ENCODE results near the gene ADCYAP1. TPM values are rescaled to one million over a fixed set of nuclear protein-coding genes. Genes with fewer than 3 reads are reported as not detected.

ADCYAP1 gene
- total RNA-seq, 4 donors from 2014 or later, result 0.41 to 0.64 TPM; not detected in 2

DNA sequence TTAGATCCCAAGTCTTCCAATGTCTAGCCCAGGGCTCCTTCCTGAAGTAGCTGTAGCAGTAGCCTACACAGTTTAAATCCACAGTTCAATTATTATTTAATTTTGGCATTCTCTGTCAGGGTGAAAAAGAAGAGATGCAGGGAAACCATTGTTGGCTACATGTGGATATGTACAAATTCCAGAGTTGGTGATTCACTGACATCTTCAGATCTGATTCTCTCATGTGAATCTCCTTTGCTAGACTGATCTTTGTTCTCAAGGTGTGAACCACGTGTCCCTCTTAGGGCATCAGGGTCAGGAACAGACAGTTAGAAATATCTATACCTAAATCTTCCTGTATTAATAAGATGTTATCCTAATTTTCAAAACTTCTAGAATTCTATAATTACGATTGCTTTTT lies 36.7 kb downstream of the ADCYAP1 start:
- in situ Hi-C loops (cut with MboI; ENCODE audit: low pct_ligation_motif_present in 1 of 4, low pct_unique_long_range_greater_than_20kb in 1 of 4, low sequenced_read_pairs in 3 of 4) (no loop called here), intact Hi-C loops (cut with DNase I; ENCODE audit: low total_unique reads) (loop anchor here (10.0 kb wide), 1 partner anchor 57 kb away; no protein-coding TSS in a partner anchor)
- Histone ChIP-seq H3K27me3 (no peaks in the 10 kb centered on the region), H3K4me1 (no peaks in the 10 kb centered on the region), H3K4me3 (no peak overlapping the region), H3K9me3 (no peaks in the 10 kb centered on the region), H3K27ac (no peak overlapping the region), H3K36me3 (no peaks in the 10 kb centered on the region)
- TF ChIP-seq, protein P1, sequence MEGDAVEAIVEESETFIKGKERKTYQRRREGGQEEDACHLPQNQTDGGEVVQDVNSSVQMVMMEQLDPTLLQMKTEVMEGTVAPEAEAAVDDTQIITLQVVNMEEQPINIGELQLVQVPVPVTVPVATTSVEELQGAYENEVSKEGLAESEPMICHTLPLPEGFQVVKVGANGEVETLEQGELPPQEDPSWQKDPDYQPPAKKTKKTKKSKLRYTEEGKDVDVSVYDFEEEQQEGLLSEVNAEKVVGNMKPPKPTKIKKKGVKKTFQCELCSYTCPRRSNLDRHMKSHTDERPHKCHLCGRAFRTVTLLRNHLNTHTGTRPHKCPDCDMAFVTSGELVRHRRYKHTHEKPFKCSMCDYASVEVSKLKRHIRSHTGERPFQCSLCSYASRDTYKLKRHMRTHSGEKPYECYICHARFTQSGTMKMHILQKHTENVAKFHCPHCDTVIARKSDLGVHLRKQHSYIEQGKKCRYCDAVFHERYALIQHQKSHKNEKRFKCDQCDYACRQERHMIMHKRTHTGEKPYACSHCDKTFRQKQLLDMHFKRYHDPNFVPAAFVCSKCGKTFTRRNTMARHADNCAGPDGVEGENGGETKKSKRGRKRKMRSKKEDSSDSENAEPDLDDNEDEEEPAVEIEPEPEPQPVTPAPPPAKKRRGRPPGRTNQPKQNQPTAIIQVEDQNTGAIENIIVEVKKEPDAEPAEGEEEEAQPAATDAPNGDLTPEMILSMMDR (IDR thresholded peaks at IDR 0.05), result no peak
- WGBS, 2 donors (ENCODE audit: low coverage in 1 of 2), result 62 to 75% methylated on average over 2 of the region's 2 CpGs
- DNase-seq, result no peak

DNA sequence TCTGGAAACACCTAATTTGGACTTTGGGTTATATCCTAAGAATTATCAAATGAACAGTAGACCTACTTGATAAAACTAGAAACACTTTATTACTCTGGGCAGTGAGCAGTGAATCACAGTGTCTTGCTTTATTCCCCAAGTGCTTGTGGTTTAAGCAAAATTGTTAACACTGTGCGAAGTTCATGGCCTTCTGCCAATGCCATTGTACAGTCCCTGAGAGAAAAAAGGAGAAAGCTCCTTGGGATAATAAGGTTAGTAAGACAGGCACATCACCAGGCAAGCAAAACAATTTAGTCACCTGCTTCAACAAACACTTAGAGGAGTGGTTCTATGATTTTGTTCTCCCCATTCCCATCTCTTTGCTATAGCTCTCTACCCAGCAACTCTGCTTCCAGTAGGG lies 39.8 kb downstream of the ADCYAP1 start:
- TF ChIP-seq POLR2AphosphoS5 (IDR thresholded peaks at IDR 0.05), result no peak
- TF ChIP-seq POLR2A (IDR thresholded peaks at IDR 0.05), result no peak
- no peak for TF ChIP-seq EP300 (IDR thresholded peaks at IDR 0.05; ENCODE audit: low read depth)
- TF ChIP-seq, protein P1 (IDR thresholded peaks at IDR 0.05), result no peak
- Histone ChIP-seq H3K27ac (no peak overlapping the region), H3K36me3 (no peaks in the 10 kb centered on the region), H3K4me3 (no peak overlapping the region), H3K27me3 (no peaks in the 10 kb centered on the region), H3K4me1 (no peaks in the 10 kb centered on the region), H3K9me3 (no peaks in the 10 kb centered on the region)
- 29 to 35% methylated on average over 1 of the region's 1 CpG for WGBS, 2 donors (ENCODE audit: low coverage in 1 of 2)
- in situ Hi-C loops (cut with MboI; ENCODE audit: low pct_ligation_motif_present in 1 of 4, low pct_unique_long_range_greater_than_20kb in 1 of 4, low sequenced_read_pairs in 3 of 4) (no loop called here), intact Hi-C loops (cut with DNase I; ENCODE audit: low total_unique reads) (loop anchor here (10.0 kb wide), 1 partner anchor 60 kb away; no protein-coding TSS in a partner anchor)
- DNase-seq, result no peak

DNA sequence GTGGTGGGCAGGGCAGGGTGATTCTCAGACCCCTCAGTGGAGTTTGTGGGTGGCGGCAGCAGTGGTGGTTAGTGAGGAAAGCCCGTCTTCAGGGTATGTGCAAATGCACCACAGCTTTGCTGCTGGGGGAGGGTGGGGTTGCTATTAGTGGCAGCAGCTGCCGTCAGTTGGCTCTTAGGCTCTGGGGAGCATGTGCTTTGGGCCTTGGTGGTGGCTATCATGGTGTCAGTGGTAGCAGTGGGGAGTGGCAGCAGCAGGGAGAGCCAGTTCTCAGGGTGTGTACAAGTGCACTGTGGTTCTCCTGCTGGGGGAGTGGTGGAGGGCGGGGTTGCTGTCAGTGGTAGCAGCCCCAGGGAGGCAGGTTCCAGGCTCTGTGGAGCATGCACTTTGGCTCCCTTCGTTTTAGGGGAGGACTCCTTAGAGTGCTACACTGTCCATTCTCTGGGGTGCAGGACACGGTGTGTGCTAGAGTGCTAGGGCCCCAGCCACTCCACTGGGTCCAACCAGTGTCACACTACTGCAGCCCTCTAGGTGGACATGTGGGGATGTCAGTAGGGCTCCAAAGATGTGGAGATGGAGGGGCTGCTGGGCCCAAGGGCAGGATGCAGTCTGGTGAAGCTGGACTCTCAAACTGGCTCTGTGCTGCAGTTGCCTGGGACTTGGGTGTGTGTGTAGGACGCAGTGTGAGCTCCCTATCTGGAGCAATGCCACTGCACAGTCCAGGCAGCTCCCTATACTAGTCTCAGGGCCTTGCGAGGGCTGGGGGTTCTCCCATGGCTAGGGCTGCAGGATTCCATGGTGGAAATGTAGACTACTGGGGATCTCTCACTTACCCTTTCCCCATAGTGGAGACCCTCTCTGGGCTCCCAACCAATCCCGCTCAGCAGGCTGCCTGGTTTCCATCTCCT lies 45.3 kb downstream of the ADCYAP1 start:
- no peaks in the 10 kb centered on the region for H3K27me3 ChIP-seq
- no peaks in the 10 kb centered on the region for H3K36me3 ChIP-seq
- 62 to 100% methylated on average over 1 to 7 of the region's 9 CpGs for WGBS, 2 donors (ENCODE audit: low coverage in 1 of 2)
- no peak for DNase-seq
- no peak for TF ChIP-seq EP300 (IDR thresholded peaks at IDR 0.05; ENCODE audit: low read depth)
- no peak for TF ChIP-seq POLR2A (IDR thresholded peaks at IDR 0.05)
- no peak for TF ChIP-seq POLR2AphosphoS5 (IDR thresholded peaks at IDR 0.05)
- TF ChIP-seq, protein P1 (IDR thresholded peaks at IDR 0.05), result no peak
- H3K4me3 ChIP-seq, result no peak overlapping the region
- H3K4me1 ChIP-seq, result no peaks in the 10 kb centered on the region
- intact Hi-C loops (cut with DNase I; ENCODE audit: low total_unique reads) (loop anchor here (10.0 kb wide), 1 partner anchor 65 kb away; no protein-coding TSS in a partner anchor), in situ Hi-C loops (cut with MboI; ENCODE audit: low pct_ligation_motif_present in 1 of 4, low pct_unique_long_range_greater_than_20kb in 1 of 4, low sequenced_read_pairs in 3 of 4) (no loop called here)
- no peak overlapping the region for H3K27ac ChIP-seq
- no peaks in the 10 kb centered on the region for H3K9me3 ChIP-seq

DNA sequence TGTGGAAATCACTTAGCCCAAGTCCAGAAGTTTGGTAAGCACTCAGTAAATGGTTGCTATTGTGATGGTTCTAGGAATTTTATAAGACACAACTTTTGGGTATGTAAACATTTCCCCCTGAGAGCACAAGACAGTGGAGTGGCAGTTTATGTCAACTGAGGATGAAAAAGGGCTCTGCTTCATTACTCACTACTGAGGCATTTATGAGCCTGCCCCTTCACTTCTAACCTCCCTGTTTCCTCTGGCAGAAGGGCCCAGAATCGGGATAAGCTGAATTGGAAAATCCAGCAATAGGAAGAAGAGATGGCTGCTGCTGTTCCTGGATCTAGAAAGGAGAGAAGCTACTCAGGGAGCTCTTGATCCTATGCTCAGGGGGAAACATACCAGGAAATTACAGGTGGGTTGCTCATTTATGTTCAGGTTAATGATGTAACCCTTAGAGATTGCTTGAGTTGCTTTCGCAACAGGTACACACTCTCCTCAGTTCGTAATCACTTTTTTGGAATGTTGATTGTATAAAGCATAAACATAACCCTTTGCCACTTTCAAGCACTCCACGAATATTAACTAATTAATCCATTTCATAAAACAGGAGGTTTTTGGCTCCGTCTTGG lies 46.3 kb downstream of the ADCYAP1 start:
- intact Hi-C loops (cut with DNase I; ENCODE audit: low total_unique reads) (no loop called here), in situ Hi-C loops (cut with MboI; ENCODE audit: low pct_ligation_motif_present in 1 of 4, low pct_unique_long_range_greater_than_20kb in 1 of 4, low sequenced_read_pairs in 3 of 4) (no loop called here)
- 53 to 63% methylated on average over 2 to 5 of the region's 5 CpGs for WGBS, 2 donors (ENCODE audit: low coverage in 1 of 2)
- Histone ChIP-seq H3K27ac (no peak overlapping the region), H3K27me3 (peaks cover 5% of the 10 kb centered on the region), H3K9me3 (no peaks in the 10 kb centered on the region), H3K4me3 (no peak overlapping the region), H3K4me1 (no peaks in the 10 kb centered on the region), H3K36me3 (no peaks in the 10 kb centered on the region)
- no peak for DNase-seq
- TF ChIP-seq, protein P1 (IDR thresholded peaks at IDR 0.05), result no peak
- TF ChIP-seq POLR2A (IDR thresholded peaks at IDR 0.05), result no peak
- TF ChIP-seq EP300 (IDR thresholded peaks at IDR 0.05; ENCODE audit: low read depth), result no peak
- TF ChIP-seq POLR2AphosphoS5 (IDR thresholded peaks at IDR 0.05), result no peak
